ENCODE data around the gene GRWD1. TPM values are rescaled to one million over a fixed set of nuclear protein-coding genes. Genes with fewer than 3 reads are reported as not detected.

GRWD1 gene
- total RNA-seq, 1 donor from 2014 or later, result 10.6 TPM

- Histone ChIP-seq H3K9ac (no peak overlapping the region), H3F3A (ENCODE audit: low read depth) (peaks cover 22% of the 10 kb centered on the region), H3K4me1 (peaks cover 11% of the 10 kb centered on the region), H3K79me2 (ENCODE audit: low read depth) (peaks cover 7% of the 10 kb centered on the region), H2AFZ (replicated peaks) (no peak overlapping the region), H3K9me3 (ENCODE audit: low read depth) (no peaks in the 10 kb centered on the region), H3K36me3 (no peaks in the 10 kb centered on the region), H3K27ac (no peak overlapping the region), H4K20me1 (ENCODE audit: low read depth) (no peaks in the 10 kb centered on the region), H3K4me3 (no peak overlapping the region), H3K27me3 (peaks cover 37% of the 10 kb centered on the region), H3K4me2 (no peak overlapping the region)
- Mint-ChIP-seq H3K4me3 (no peak overlapping the region), H3K9me3 (peaks cover 6% of the 10 kb centered on the region), H3K27ac (no peak overlapping the region), H3K36me3 (peaks cover 6% of the 10 kb centered on the region), H3K4me1 (peaks cover 17% of the 10 kb centered on the region), H3K27me3 (ENCODE audit: insufficient read depth, low read depth) (peaks cover 2% of the 10 kb centered on the region)
- DNase-seq (ENCODE audit: low spot score), result no peak
- TF ChIP-seq EZH2 (IDR thresholded peaks at IDR 0.05) (no peak), CTCF (IDR thresholded peaks at IDR 0.05) (no peak), EZH2phosphoT487 (IDR thresholded peaks at IDR 0.05) (no peak)
Observed at GRCh38 chr19:48441360-48442050, 4.3 kb upstream of the GRWD1 start.

- H3K9me3 ChIP-seq (ENCODE audit: low read depth), result no peaks in the 10 kb centered on the region
- Mint-ChIP-seq H3K27me3 (ENCODE audit: insufficient read depth, low read depth) (peaks cover 2% of the 10 kb centered on the region), H3K9me3 (peaks cover 6% of the 10 kb centered on the region), H3K4me1 (peaks cover 18% of the 10 kb centered on the region), H3K27ac (no peak overlapping the region), H3K36me3 (peaks cover 6% of the 10 kb centered on the region), H3K4me3 (no peak overlapping the region)
- H3K27me3 ChIP-seq, result peaks cover 37% of the 10 kb centered on the region
- H3K36me3 ChIP-seq, result peaks cover 2% of the 10 kb centered on the region
- TF ChIP-seq CTCF (IDR thresholded peaks at IDR 0.05) (no peak), EZH2phosphoT487 (IDR thresholded peaks at IDR 0.05) (no peak), EZH2 (IDR thresholded peaks at IDR 0.05) (no peak)
- DNase-seq (ENCODE audit: low spot score), result no peak
- H3K9ac ChIP-seq, result no peak overlapping the region
- no peak overlapping the region for H3K4me2 ChIP-seq
- peaks cover 22% of the 10 kb centered on the region for H3F3A ChIP-seq (ENCODE audit: low read depth)
- no peak overlapping the region for H3K27ac ChIP-seq
- H3K4me1 ChIP-seq, result peaks cover 11% of the 10 kb centered on the region
- H3K79me2 ChIP-seq (ENCODE audit: low read depth), result peaks cover 14% of the 10 kb centered on the region
- no peak overlapping the region for H3K4me3 ChIP-seq
- no peak overlapping the region for H2AFZ ChIP-seq (replicated peaks)
- no peaks in the 10 kb centered on the region for H4K20me1 ChIP-seq (ENCODE audit: low read depth)
Observed at GRCh38 chr19:48442116-48443035, 3.4 kb upstream of the GRWD1 start.

- Histone ChIP-seq H3K4me3 (no peak overlapping the region), H3K9me3 (ENCODE audit: low read depth) (no peaks in the 10 kb centered on the region), H4K20me1 (ENCODE audit: low read depth) (no peaks in the 10 kb centered on the region), H3K4me1 (peaks cover 11% of the 10 kb centered on the region), H2AFZ (replicated peaks) (no peak overlapping the region), H3K27me3 (peaks cover 37% of the 10 kb centered on the region), H3K4me2 (no peak overlapping the region), H3K9ac (no peak overlapping the region), H3K79me2 (ENCODE audit: low read depth) (peaks cover 18% of the 10 kb centered on the region), H3K27ac (no peak overlapping the region), H3K36me3 (peaks cover 5% of the 10 kb centered on the region), H3F3A (ENCODE audit: low read depth) (peaks cover 22% of the 10 kb centered on the region)
- peak; percentile 26 for DNase-seq (ENCODE audit: low spot score)
- H3K27me3 Mint-ChIP-seq (ENCODE audit: insufficient read depth, low read depth), result peaks cover 2% of the 10 kb centered on the region
- H3K9me3 Mint-ChIP-seq, result peaks cover 6% of the 10 kb centered on the region
- TF ChIP-seq EZH2phosphoT487 (IDR thresholded peaks at IDR 0.05) (no peak), EZH2 (IDR thresholded peaks at IDR 0.05) (peak; percentile 11), CTCF (IDR thresholded peaks at IDR 0.05) (no peak)
- no peak overlapping the region for H3K27ac Mint-ChIP-seq
- H3K36me3 Mint-ChIP-seq, result peaks cover 10% of the 10 kb centered on the region
- peaks cover 15% of the 10 kb centered on the region for H3K4me1 Mint-ChIP-seq
- H3K4me3 Mint-ChIP-seq, result no peak overlapping the region
Observed at GRCh38 chr19:48443256-48443655, 2.5 kb upstream of the GRWD1 start.
